Hepatocyte (in vitro differentiated cells): ENCODE results near the gene RBM5.

ENCODE experiments used
- CTCF ChIP-seq: fragments of 200-600 bp; sonication (generic); IDR thresholded peaks from 2 replicates; pipeline ENCODE4 v1.5.1; 2016; ENCODE audit warnings: antibody characterized with exemption, mild to moderate bottlenecking; ENCODE audit not compliant: poor library complexity
- EZH2 ChIP-seq: fragments of 200-600 bp; sonication (generic); IDR thresholded peaks from 2 replicates; pipeline ENCODE4 v1.6.1; 2016; ENCODE audit warnings: antibody characterized with exemption, mild to moderate bottlenecking, borderline replicate concordance
- EZH2phosphoT487 ChIP-seq: fragments of 200-600 bp; sonication (generic); IDR thresholded peaks from one replicate; pipeline ENCODE4 v1.6.1; 2018; ENCODE audit warnings: antibody characterized with exemption, mild to moderate bottlenecking, low read depth, moderate library complexity; ENCODE audit not compliant: unreplicated experiment, severe bottlenecking

DNA sequence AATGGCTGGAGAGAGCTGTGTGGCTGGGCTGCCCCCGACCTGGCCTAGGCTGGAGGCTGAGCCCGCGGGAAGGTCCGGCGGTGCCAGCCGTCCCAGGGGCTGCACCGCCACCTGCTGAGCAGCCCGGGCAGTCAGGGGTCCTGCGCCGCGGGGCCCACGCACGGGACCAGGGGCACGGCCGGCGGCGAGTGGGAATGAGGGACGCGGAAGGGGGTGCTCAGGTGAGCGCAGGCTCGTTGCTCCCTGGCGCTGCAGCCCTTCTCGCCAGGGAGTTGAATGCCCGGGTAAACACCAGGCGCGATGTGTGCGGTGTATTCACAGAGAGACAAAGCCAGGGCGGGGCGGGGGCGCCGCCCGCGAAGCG is 65.7 kb downstream of the RBM5 start:
- peak; percentile 48 for TF ChIP-seq CTCF
- no peak for TF ChIP-seq EZH2
- no peak for TF ChIP-seq EZH2phosphoT487
